H1 (cell line): ENCODE results near the gene SEC61B. TPM values are rescaled to one million over a fixed set of nuclear protein-coding genes. Genes with fewer than 3 reads are reported as not detected.

Experiments
- BACH1 ChIP-seq: IDR thresholded peaks from 2 replicates; pipeline ENCODE4 v1.6.1; 2012; ENCODE audit warnings: low read length, improper control_type of control experiment
- CBX5 ChIP-seq: fragments of 300-800, 300-1000 bp; sonication (generic); IDR thresholded peaks from 2 replicates; pipeline ENCODE4 v1.7.1; 2016; ENCODE audit warnings: antibody characterized with exemption, low read length, low read depth
- CTCF ChIP-seq, 3 experiments: IDR thresholded peaks; 1 replicate in 2 of 3; 2 replicates in 1 of 3; pipeline versions ENCODE4 v1.5.1 to v1.6.1; 2011; ENCODE audit warnings: low read length in 3 of 3, mild to moderate bottlenecking in 3 of 3, inconsistent platforms in 2 of 3, low read depth in 1 of 3, moderate library complexity in 1 of 3; ENCODE audit not compliant: insufficient read depth in 1 of 3; ENCODE audit errors: control extremely low read depth in 1 of 3
- HDAC2 ChIP-seq, 2 experiments: fragments of 300-600 bp in 1 of 2; sonication (generic) in 1 of 2; IDR thresholded peaks; 2 replicates each; pipeline ENCODE4 v1.6.1; 2011 to 2012; ENCODE audit warnings: low read depth in 2 of 2, low read length in 2 of 2, mild to moderate bottlenecking in 2 of 2, moderate library complexity in 2 of 2, borderline replicate concordance in 1 of 2, inconsistent platforms in 1 of 2
- MAFK ChIP-seq: IDR thresholded peaks from 2 replicates; pipeline ENCODE4 v1.6.1; 2012; ENCODE audit warnings: low read depth, mild to moderate bottlenecking, improper control_type of control experiment, low read length
- NANOG ChIP-seq: IDR thresholded peaks from 2 replicates; pipeline ENCODE4 v1.6.1; 2011; ENCODE audit warnings: low read length, low read depth, mild to moderate bottlenecking, inconsistent platforms; ENCODE audit not compliant: insufficient read depth, poor library complexity, severe bottlenecking
- RXRA ChIP-seq: IDR thresholded peaks from 2 replicates; pipeline ENCODE4 v1.6.1; 2011; ENCODE audit warnings: low read depth, mild to moderate bottlenecking, low read length, moderate library complexity; ENCODE audit not compliant: insufficient read depth
- SIRT6 ChIP-seq: IDR thresholded peaks from one replicate; pipeline ENCODE4 v1.7.1; 2012; ENCODE audit warnings: low read length, inconsistent platforms
- TCF12 ChIP-seq: IDR thresholded peaks from 2 replicates; pipeline ENCODE4 v1.6.1; 2011; ENCODE audit warnings: low read depth, mild to moderate bottlenecking, low read length
- TEAD4 ChIP-seq: IDR thresholded peaks from 2 replicates; pipeline ENCODE4 v1.6.1; 2012; ENCODE audit warnings: low read depth, low read length, inconsistent platforms, mixed read lengths
- polyA plus RNA-seq, 7 experiments: library from polyadenylated mRNA; depleted of rRNA in 3 of 7; stranded (reverse) in 5 of 7; unstranded in 2 of 7; fragments of >200 nt in 5 of 7; fragments of 200-250 nt in 2 of 7; gene quantifications; 1 replicate in 5 of 7; 2 replicates in 1 of 7; 4 replicates in 1 of 7; pipeline versions ENCODE4 v1.2.1 to v1.2.3, GENCODE V29; 2011 to 2013; ENCODE audit warnings: missing spikeins in 2 of 7, mixed read lengths in 2 of 7
- total RNA-seq: library from RNA; stranded (reverse); fragmentation: NEBNext Ultra II Directional; extraction: Animal tissue kit (Norgen Biotek cat#: 25700); gene quantifications from 2 replicates; pipeline ENCODE4 v1.2.1, GENCODE V29; 2021

Gene SEC61B
- total and polyA plus RNA-seq, 2 of the 8 experiments (the other 6 are each of a cell fraction or from before 2014, with no cell fraction given): 155 to 379 TPM

GRCh38 chr9:99266255-99267023 is 44.4 kb downstream of the SEC61B start (continued):
- TF ChIP-seq CTCF (IDR thresholded peaks at IDR 0.05; ENCODE audit: control extremely low read depth in 1 of 3, insufficient read depth in 1 of 3, low read depth in 1 of 3, low read length in 3 of 3) (peak; percentile 81 to 96 (median 95)), SIRT6 (no peak), RXRA (0 out of 2 replicates have a peak, but pooled peaks have one; percentile 62), HDAC2 (IDR thresholded peaks at IDR 0.05; ENCODE audit: borderline replicate concordance in 1 of 2, low read depth in 2 of 2, low read length in 2 of 2) (0 out of 4 replicates have a peak, but pooled peaks of 1 of the 2 experiments have one; percentile 50), CBX5 (no peak), MAFK (no peak), NANOG (peak; percentile 21), BACH1 (0 out of 2 replicates have a peak, but pooled peaks have one; percentile 25), TCF12 (0 out of 2 replicates have a peak, but pooled peaks have one; percentile 42), TEAD4 (peak; percentile 30; the same call in 1 of the 2 replicates)
